ENCODE results near the gene GSC2. TPM values are rescaled to one million over a fixed set of nuclear protein-coding genes. Genes with fewer than 3 reads are reported as not detected.

Gene GSC2
- total and polyA plus RNA-seq, 10 donors: not detected

DNA sequence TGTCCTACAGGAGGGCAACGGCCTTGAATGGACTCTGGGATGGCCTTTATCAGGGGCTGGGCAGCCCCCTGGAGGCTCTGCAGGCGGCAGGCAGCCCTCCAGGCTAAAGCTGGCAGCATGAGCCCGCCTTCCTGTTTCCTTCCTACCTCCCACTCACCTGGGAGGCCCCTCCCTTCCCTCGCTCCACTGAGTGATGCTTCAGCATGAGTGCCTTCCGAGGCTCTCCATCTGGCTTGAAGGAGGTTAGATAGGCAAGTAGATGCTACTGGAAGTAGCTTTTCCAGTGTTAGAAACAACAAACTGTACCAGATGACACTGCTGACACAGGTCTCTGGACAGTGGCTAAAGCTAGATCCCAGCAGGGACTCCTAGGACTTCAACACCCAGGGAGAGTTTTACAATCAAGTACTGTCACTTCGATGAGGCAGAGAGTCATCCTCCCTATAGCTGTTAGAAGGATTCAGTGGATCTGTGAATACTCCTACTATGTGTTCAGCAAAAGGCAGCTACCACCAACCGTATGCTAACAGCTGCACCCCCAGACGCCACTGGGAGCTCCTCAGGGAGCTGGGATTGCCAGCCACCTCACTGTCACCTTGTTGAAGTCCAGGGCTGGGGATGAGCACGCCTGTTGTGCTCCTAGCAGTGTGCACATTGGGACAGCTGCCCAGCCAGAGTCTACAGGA, 32.5 kb upstream of the GSC2 start:
- H3K9me3 ChIP-seq: no peaks in the 10 kb centered on the region
- no peak for DNase-seq
- TF ChIP-seq POLR2A (IDR thresholded peaks at IDR 0.05) (no peak), POLR2AphosphoS5 (IDR thresholded peaks at IDR 0.05) (no peak)
- TF ChIP-seq, protein P1, sequence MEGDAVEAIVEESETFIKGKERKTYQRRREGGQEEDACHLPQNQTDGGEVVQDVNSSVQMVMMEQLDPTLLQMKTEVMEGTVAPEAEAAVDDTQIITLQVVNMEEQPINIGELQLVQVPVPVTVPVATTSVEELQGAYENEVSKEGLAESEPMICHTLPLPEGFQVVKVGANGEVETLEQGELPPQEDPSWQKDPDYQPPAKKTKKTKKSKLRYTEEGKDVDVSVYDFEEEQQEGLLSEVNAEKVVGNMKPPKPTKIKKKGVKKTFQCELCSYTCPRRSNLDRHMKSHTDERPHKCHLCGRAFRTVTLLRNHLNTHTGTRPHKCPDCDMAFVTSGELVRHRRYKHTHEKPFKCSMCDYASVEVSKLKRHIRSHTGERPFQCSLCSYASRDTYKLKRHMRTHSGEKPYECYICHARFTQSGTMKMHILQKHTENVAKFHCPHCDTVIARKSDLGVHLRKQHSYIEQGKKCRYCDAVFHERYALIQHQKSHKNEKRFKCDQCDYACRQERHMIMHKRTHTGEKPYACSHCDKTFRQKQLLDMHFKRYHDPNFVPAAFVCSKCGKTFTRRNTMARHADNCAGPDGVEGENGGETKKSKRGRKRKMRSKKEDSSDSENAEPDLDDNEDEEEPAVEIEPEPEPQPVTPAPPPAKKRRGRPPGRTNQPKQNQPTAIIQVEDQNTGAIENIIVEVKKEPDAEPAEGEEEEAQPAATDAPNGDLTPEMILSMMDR (IDR thresholded peaks at IDR 0.05 in 8 of 11, conservative IDR thresholded peaks at IDR 0.05 in 3 of 11): no peak
- no peaks in the 10 kb centered on the region for H3K27me3 ChIP-seq (replicated peaks in 1 of 7)
- peaks cover 8 to 20% (median 13%) of the 10 kb centered on the region in 6 donors for H3K4me1 ChIP-seq
- 52 to 70% (median 62%) methylated on average over 5 to 9 of the region's 9 CpGs for WGBS, 5 donors
- H3K27ac ChIP-seq: no peak overlapping the region
- no peak overlapping the region for H3K4me3 ChIP-seq
- peaks cover 0 to 56% (median 0%) of the 10 kb centered on the region in 6 donors for H3K36me3 ChIP-seq
- intact Hi-C loops (cut with DNase I; ENCODE audit: low total_unique reads): no loop called here

DNA sequence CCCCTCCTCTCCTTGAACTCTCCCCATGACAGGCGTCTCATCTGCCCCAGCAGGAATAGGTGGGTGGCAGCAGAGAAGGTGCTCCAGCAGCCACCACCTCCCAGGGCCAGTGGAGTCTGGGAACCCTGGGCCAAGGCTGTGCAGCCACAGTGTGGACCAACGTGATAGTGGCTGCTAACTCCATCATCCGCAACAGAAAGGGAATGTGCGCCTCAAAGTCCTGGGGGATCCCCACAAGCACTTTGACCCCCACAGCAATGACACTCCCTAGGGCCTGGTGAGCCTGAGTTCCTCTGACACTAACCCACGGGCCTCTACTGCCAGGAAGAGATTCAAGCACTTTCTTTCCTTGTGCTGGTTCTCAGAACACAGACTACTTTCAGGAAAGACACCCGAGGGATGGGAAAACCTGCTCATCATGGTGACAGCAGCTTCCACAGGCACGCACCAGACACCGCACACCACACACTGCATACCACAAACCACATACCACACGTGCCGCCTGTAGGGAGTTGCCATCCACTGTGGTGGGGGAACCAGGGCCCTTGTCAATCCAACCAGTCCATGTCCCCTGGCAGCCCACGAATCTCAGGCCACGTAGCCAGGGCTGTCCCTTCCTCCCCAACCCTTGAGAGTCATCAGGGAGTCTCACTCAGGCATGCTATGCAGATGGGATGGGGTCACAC, 31.8 kb upstream of the GSC2 start:
- intact Hi-C loops (cut with DNase I; ENCODE audit: low total_unique reads): no loop called here
- Histone ChIP-seq H3K4me3 (no peak overlapping the region), H3K9me3 (no peaks in the 10 kb centered on the region), H3K36me3 (peaks cover 0 to 49% (median 0%) of the 10 kb centered on the region in 6 donors), H3K27me3 (replicated peaks in 1 of 7) (no peaks in the 10 kb centered on the region), H3K27ac (no peak overlapping the region), H3K4me1 (peaks cover 15 to 27% (median 20%) of the 10 kb centered on the region in 6 donors)
- TF ChIP-seq, protein P1 (IDR thresholded peaks at IDR 0.05 in 8 of 11, conservative IDR thresholded peaks at IDR 0.05 in 3 of 11): no peak
- TF ChIP-seq POLR2A (IDR thresholded peaks at IDR 0.05) (no peak), POLR2AphosphoS5 (IDR thresholded peaks at IDR 0.05) (no peak)
- no peak for DNase-seq
- 48 to 54% (median 51%) methylated on average over 6 to 12 of the region's 12 CpGs for WGBS, 5 donors

GRCh38 chr22:19180740-19181410, 30.8 kb upstream of the GSC2 start:
- DNase-seq: no peak
- no peak overlapping the region for H3K4me3 ChIP-seq
- WGBS, 5 donors: 93 to 96% (median 93%) methylated on average over 11 of the region's 11 CpGs
- peaks cover 0 to 49% (median 0%) of the 10 kb centered on the region in 6 donors for H3K36me3 ChIP-seq
- H3K4me1 ChIP-seq: peaks cover 17 to 37% (median 26%) of the 10 kb centered on the region in 6 donors
- no peak overlapping the region for H3K27ac ChIP-seq
- H3K9me3 ChIP-seq: no peaks in the 10 kb centered on the region
- TF ChIP-seq, protein P1 (IDR thresholded peaks at IDR 0.05 in 8 of 11, conservative IDR thresholded peaks at IDR 0.05 in 3 of 11): no peak
- TF ChIP-seq POLR2AphosphoS5 (IDR thresholded peaks at IDR 0.05): no peak
- no peaks in the 10 kb centered on the region for H3K27me3 ChIP-seq (replicated peaks in 1 of 7)
- intact Hi-C loops (cut with DNase I; ENCODE audit: low total_unique reads): no loop called here

DNA sequence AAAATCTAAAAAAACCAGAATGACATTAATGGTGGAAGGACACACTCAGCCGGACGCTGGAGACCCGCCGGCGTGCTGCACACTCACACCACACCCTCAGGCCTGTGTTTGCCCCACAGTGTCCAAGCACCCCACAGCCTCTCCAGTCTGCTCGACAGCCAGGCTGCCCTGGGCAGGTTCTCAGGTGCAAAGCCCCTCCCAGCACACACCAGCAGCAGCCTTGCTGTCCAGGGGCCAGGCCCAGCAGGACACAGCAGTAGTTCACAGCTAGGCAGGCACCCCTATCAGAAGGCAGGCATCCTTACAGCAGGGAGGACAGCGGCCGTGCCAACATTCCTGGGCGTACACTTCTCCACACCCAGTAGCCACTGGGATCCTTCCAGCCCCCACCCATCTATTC, 30.1 kb upstream of the GSC2 start:
- no peaks in the 10 kb centered on the region for H3K27me3 ChIP-seq (replicated peaks in 1 of 7)
- intact Hi-C loops (cut with DNase I; ENCODE audit: low total_unique reads): no loop called here
- H3K36me3 ChIP-seq: peaks cover 0 to 50% (median 0%) of the 10 kb centered on the region in 6 donors
- H3K4me1 ChIP-seq: peaks cover 17 to 44% (median 30%) of the 10 kb centered on the region in 6 donors
- 84 to 100% (median 92%) methylated on average over 3 to 9 of the region's 9 CpGs for WGBS, 5 donors
- TF ChIP-seq POLR2A (IDR thresholded peaks at IDR 0.05) (no peak), POLR2AphosphoS5 (IDR thresholded peaks at IDR 0.05) (no peak)
- TF ChIP-seq, protein P1 (IDR thresholded peaks at IDR 0.05 in 8 of 11, conservative IDR thresholded peaks at IDR 0.05 in 3 of 11): no peak
- DNase-seq: no peak
- no peak overlapping the region for H3K27ac ChIP-seq
- no peaks in the 10 kb centered on the region for H3K9me3 ChIP-seq
- no peak overlapping the region for H3K4me3 ChIP-seq
